Esophagus squamous epithelium (tissue), 5 donors: ENCODE results near the gene RASL11A. TPM values are rescaled to one million over a fixed set of nuclear protein-coding genes. Genes with fewer than 3 reads are reported as not detected.
"Not testable (repeated sequence)": the region's sequence is repeated elsewhere in the genome, so short reads cannot be mapped to it uniquely, and the experiment has no call there.

Experiments
- DNase-seq: peaks from one replicate; lab custom pipeline; 2025; lab: John Stamatoyannopoulos, UW
- H3K27ac ChIP-seq, 4 donors: fragments of 200-600 bp; sonication (generic); one replicate each; pipeline ENCODE4 v1.5.1; 2016 to 2019; ENCODE audit warnings: mild to moderate bottlenecking in 1 of 4
- H3K27me3 ChIP-seq, 4 donors: fragments of 200-600 bp; sonication (generic); 1 replicate in 3 of 4; 2 replicates in 1 of 4; pipeline versions ENCODE4 v1.5.1 to v1.6.0; 2017 to 2021; ENCODE audit warnings: antibody characterized with exemption in 1 of 4
- H3K36me3 ChIP-seq, 3 donors: fragments of 200-600 bp; sonication (generic); one replicate each; pipeline ENCODE4 v1.5.1; 2016 to 2019
- H3K4me1 ChIP-seq, 3 donors: fragments of 200-600 bp; sonication (generic); one replicate each; pipeline ENCODE4 v1.5.1; 2017 to 2019
- H3K4me3 ChIP-seq, 4 donors: fragments of 200-600 bp; sonication (generic); 1 replicate in 3 of 4; 2 replicates in 1 of 4; pipeline ENCODE4 v1.5.1; 2016 to 2019; ENCODE audit warnings: mild to moderate bottlenecking in 2 of 4, moderate library complexity in 1 of 4
- H3K9me3 ChIP-seq, 3 donors: fragments of 200-600 bp; sonication (generic); one replicate each; pipeline ENCODE4 v1.5.1; 2016 to 2019
- CTCF ChIP-seq, 6 experiments: fragments of 450-650 bp in 4 of 6; fragments of 200-600 bp in 2 of 6; sonication (generic) in 2 of 6; IDR thresholded peaks; one replicate each; pipeline ENCODE4 v1.5.1; 2016 to 2019; ENCODE audit warnings: antibody characterized with exemption in 6 of 6, mild to moderate bottlenecking in 4 of 6, moderate library complexity in 4 of 6
- POLR2A ChIP-seq, 4 donors: fragments of 450-650 bp; IDR thresholded peaks; one replicate each; pipeline ENCODE4 v1.6.1; 2017; ENCODE audit warnings: antibody characterized with exemption in 4 of 4, mild to moderate bottlenecking in 4 of 4, moderate library complexity in 3 of 4
- WGBS, 2 donors: methylation state at CpG; one replicate each; pipeline ENCODE4 v1.1.5; 2018; 5-methylcytosine and 5-hydroxymethylcytosine counted together
- intact Hi-C: fragments of 100-400 bp; cut with DNase I; formaldehyde crosslinking; loops from one replicate; pipeline ENCODE4 v1.15.0; 2022
- total RNA-seq, 4 donors: library from RNA; depleted of rRNA; stranded (reverse); fragments of >200 nt; gene quantifications; one replicate each; pipeline ENCODE4 v1.1.0, GENCODE V29; 2016
- donor health status: DM: yes; HTN: yes; CAD: no.

Gene RASL11A
- total RNA-seq, 4 donors from 2014 or later = 4.4 to 34.1 (median 21.9) TPM

DNA sequence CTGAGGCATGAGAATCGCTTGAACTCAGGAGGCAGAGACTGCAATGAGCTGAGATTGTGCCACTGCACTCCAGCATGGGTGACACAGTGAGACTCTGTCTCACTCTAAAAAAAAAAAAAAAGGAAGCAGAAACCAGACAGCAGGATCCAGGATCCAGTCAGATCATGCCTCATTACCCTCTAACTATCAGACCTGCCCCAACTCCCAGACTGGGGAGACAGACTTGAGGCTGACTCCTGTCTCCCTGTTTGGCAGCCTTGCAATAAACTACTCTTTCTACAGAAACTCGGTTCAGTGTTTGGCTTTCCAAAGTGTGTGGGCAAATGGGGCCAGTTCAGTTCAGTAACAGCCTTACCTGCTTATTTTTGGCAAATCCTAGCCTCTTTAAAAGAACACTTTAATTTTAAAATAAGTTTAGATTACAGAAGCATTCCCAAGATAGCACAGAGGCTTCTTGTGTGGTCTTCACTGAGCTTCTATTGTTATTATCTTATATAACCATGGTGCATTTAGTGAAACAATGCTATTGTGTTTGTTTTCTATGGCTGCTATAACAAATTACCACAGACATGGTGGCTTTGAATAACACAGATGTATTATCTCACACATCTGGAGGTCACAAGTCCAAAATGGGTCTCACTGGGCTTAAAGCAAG is 18.5 kb downstream of the RASL11A start:
- WGBS, 2 donors = 65 to 100% methylated on average over 1 to 2 of the region's 2 CpGs
- Histone ChIP-seq H3K27ac (no peak overlapping the region), H3K4me3 (no peak overlapping the region), H3K36me3 (no peaks in the 10 kb centered on the region), H3K9me3 (no peaks in the 10 kb centered on the region), H3K27me3 (peaks cover 0 to 6% (median 0%) of the 10 kb centered on the region in 4 donors), H3K4me1 (no peaks in the 10 kb centered on the region)
- intact Hi-C loops = loop anchor here (10.0 kb wide), 1 partner anchor 66 kb away; no protein-coding TSS in a partner anchor
- TF ChIP-seq CTCF (IDR thresholded peaks at IDR 0.05) (no peak), POLR2A (IDR thresholded peaks at IDR 0.05) (no peak)
- no peak for DNase-seq

GRCh38 chr13:27290715-27291114 is 20.1 kb downstream of the RASL11A start:
- WGBS, 2 donors = 84 to 85% methylated on average over 3 of the region's 4 CpGs
- DNase-seq = no peak
- Histone ChIP-seq H3K27me3 (peaks cover 0 to 6% (median 0%) of the 10 kb centered on the region in 4 donors), H3K27ac (no peak overlapping the region), H3K9me3 (no peaks in the 10 kb centered on the region), H3K4me3 (no peak overlapping the region), H3K4me1 (no peaks in the 10 kb centered on the region), H3K36me3 (no peaks in the 10 kb centered on the region)
- TF ChIP-seq CTCF (IDR thresholded peaks at IDR 0.05) (no peak), POLR2A (IDR thresholded peaks at IDR 0.05) (no peak)
- intact Hi-C loops = no loop called here

- H3K4me1 ChIP-seq = not testable (repeated sequence)
- WGBS, 2 donors = 88 to 94% methylated on average over 8 of the region's 8 CpGs
Measured at GRCh38 chr13:27291967-27292366, 21.3 kb downstream of the RASL11A start.

DNA sequence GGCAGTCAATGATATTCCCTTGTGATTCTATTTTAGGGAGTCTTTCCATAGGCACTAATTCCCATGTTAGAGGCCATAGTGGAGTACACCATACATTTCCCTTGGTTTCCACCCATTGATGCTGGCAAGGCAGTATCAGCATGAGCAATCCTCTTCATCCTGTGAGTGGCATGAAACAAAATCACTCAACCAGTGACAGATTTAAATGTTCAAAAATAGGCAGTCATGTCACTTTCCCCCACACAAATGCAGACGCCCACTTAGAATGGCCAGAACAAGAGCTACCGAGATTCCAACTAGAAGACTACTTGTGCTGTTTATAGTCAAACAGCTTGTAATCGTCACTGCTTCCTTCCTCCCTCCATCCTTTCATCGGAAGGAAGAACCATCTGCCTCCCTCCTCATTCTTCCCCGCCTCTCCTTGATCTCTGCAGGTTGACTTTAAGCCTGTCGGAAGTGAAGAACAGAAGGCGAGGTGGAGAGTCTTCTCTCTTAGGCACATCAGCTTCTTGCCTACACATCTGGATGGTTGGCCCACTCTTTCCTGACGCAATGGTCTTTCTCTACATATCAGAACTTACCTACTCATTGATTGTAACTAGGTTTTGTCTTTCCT is 22.6 kb downstream of the RASL11A start:
- Histone ChIP-seq H3K4me1 (no peaks in the 10 kb centered on the region), H3K4me3 (no peak overlapping the region), H3K9me3 (no peaks in the 10 kb centered on the region), H3K27me3 (peaks cover 0 to 24% (median 0%) of the 10 kb centered on the region in 4 donors), H3K36me3 (no peaks in the 10 kb centered on the region), H3K27ac (no peak overlapping the region)
- no peak for DNase-seq
- no peak for TF ChIP-seq POLR2A (IDR thresholded peaks at IDR 0.05)
- TF ChIP-seq CTCF (IDR thresholded peaks at IDR 0.05) = no peak
- WGBS, 2 donors = 54 to 67% methylated on average over 8 of the region's 8 CpGs
- intact Hi-C loops = no loop called here

More at GRCh38 chr13:27291967-27292366, 21.3 kb downstream of the RASL11A start:
- peaks cover 0 to 19% (median 0%) of the 10 kb centered on the region in 4 donors for H3K27me3 ChIP-seq
- H3K36me3 ChIP-seq, intact Hi-C loops, H3K4me3 ChIP-seq, H3K9me3 ChIP-seq, H3K27ac ChIP-seq, DNase-seq: not testable (repeated sequence)

DNA sequence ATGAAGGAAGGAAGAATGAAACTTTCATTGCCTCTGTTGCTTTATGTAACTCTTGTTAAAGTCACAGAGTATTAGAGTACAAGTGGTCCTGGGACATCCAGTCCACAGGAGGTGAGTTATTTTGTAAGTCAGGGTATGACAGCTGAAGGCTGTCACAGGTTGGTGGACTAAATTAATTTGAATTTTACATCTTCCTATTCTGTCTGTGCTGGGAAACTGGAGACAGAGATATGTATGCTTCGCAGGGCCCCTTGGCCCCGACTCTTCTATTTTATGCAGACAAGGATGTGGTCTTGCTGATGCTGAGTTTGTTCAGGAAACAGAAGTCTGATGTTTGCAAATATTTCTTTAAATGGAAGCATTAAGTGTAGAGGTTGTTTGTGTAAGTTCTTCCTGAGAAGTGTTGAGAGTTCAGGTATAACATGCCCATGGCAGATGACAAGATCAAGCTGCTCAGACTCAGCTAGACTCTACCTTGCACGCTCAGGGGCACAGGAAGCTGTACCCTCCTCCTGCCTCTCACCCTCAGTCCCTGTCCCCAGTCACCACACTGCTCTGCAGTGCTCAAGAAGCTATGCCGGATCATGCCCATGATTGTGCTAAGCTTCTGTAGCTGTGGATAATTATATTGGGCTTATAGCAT is 23.4 kb downstream of the RASL11A start:
- DNase-seq = no peak
- Histone ChIP-seq H3K4me1 (no peaks in the 10 kb centered on the region), H3K9me3 (no peaks in the 10 kb centered on the region), H3K27me3 (peaks cover 0 to 24% (median 0%) of the 10 kb centered on the region in 4 donors), H3K4me3 (no peak overlapping the region), H3K36me3 (no peaks in the 10 kb centered on the region), H3K27ac (no peak overlapping the region)
- intact Hi-C loops = no loop called here
- no peak for TF ChIP-seq POLR2A (IDR thresholded peaks at IDR 0.05)
- TF ChIP-seq CTCF (IDR thresholded peaks at IDR 0.05) = no peak
- WGBS, 2 donors = 39 to 67% methylated on average over 4 of the region's 4 CpGs
